OCI-LY3 (cell line): ENCODE data around the gene EYA4.

Experiments
- H2AFZ ChIP-seq: fragments of 200-600, 300-600 bp; shearing (Covaris generic); 2 replicates; pipeline ENCODE4 v1.6.0; 2014; ENCODE audit warnings: antibody characterized with exemption, low read depth, low read length
- H3K27ac ChIP-seq: fragments of 200-600, 300-600 bp; sonication (generic); 2 replicates; pipeline ENCODE4 v1.5.1; 2014; ENCODE audit warnings: mild to moderate bottlenecking, low read length, moderate library complexity, mixed read lengths
- H3K27me3 ChIP-seq: fragments of 200-600, 300-600 bp; sonication (generic); 2 replicates; pipeline ENCODE4 v1.6.1; 2014; ENCODE audit warnings: low read depth, low read length, mixed read lengths
- H3K36me3 ChIP-seq: fragments of 200-600, 300-600 bp; sonication (generic); replicated peaks from 2 replicates; pipeline ENCODE3; 2014; ENCODE audit warnings: low read depth, low read length, mixed read lengths
- H3K4me1 ChIP-seq: fragments of 300-600, 200-600 bp; sonication (generic); 2 replicates; pipeline ENCODE4 v1.6.1; 2014; ENCODE audit warnings: low read length, mixed read lengths
- H3K4me2 ChIP-seq: fragments of 200-600, 300-600 bp; sonication (generic); 2 replicates; pipeline ENCODE4 v1.6.1; 2014; ENCODE audit warnings: low read length, mixed read lengths
- H3K4me3 ChIP-seq: fragments of 300-600, 200-600 bp; sonication (generic); 2 replicates; pipeline ENCODE4 v1.5.1; 2014; ENCODE audit warnings: antibody characterized with exemption, mild to moderate bottlenecking, low read length, moderate library complexity
- H3K79me2 ChIP-seq: fragments of 300-600, 200-600 bp; shearing (Covaris generic); 2 replicates; pipeline ENCODE4 v1.6.1; 2014; ENCODE audit warnings: mild to moderate bottlenecking, low read length, mixed read lengths
- H3K9ac ChIP-seq: fragments of 300-600, 200-600 bp; shearing (Covaris generic); 2 replicates; pipeline ENCODE4 v1.6.0; 2014; ENCODE audit warnings: mild to moderate bottlenecking, low read length, moderate library complexity
- H3K9me3 ChIP-seq: fragments of 200-600, 300-600 bp; shearing (Covaris generic); 2 replicates; pipeline ENCODE4 v1.6.1; 2014; ENCODE audit warnings: low read length, mixed read lengths; ENCODE audit not compliant: insufficient read depth
- H4K20me1 ChIP-seq: fragments of 200-600, 300-600 bp; sonication (generic); 2 replicates; pipeline ENCODE4 v1.6.1; 2016; ENCODE audit warnings: low read length, mixed read lengths; ENCODE audit not compliant: insufficient read depth
- CTCF ChIP-seq: fragments of 200-600, 300-600 bp; sonication (generic); IDR thresholded peaks from 2 replicates; pipeline ENCODE4 v1.5.1; 2014; ENCODE audit warnings: antibody characterized with exemption, low read length, low read depth
- EZH2phosphoT487 ChIP-seq: fragments of 200-600 bp; shearing (Covaris generic); IDR thresholded peaks from 2 replicates; pipeline ENCODE4 v1.6.1; 2018; ENCODE audit warnings: antibody characterized with exemption, mixed run types, low read depth

EYA4 gene

DNA sequence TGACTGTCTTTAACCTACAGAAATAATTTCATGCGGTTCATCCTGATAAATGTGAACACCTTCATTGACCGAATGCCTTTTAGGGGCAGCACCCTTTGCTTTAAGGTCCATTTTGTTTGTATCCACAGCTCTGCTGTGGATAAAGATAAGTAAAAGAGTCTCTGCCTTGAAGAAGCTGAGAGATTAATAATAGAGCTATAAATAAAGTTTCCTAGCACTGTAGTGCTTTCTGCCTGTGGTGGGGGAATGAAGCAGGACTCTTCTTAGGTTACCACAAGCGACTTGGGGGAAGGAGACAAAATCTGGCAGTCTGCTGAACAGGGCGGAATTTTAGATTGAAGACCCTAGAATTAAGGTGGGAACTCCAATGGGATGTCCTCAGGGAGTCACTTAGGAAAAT is 57.6 kb downstream of the EYA4 start:
- Histone ChIP-seq H3K9me3 (no peaks in the 10 kb centered on the region), H3K79me2 (no peaks in the 10 kb centered on the region)

GRCh38 chr6:133300896-133301295 is 59.7 kb downstream of the EYA4 start:
- no peak overlapping the region for H3K4me2 ChIP-seq
- H3K4me1 ChIP-seq, result no peaks in the 10 kb centered on the region
- H2AFZ ChIP-seq, result no peak overlapping the region
- no peak overlapping the region for H3K4me3 ChIP-seq
- no peak overlapping the region for H3K9ac ChIP-seq
- H3K79me2 ChIP-seq, result no peaks in the 10 kb centered on the region
- H3K27me3 ChIP-seq, result no peaks in the 10 kb centered on the region
- TF ChIP-seq CTCF (no peak), EZH2phosphoT487 (no peak)
- no peaks in the 10 kb centered on the region for H3K9me3 ChIP-seq
- no peaks in the 10 kb centered on the region for H3K36me3 ChIP-seq
- no peak overlapping the region for H3K27ac ChIP-seq
- H4K20me1 ChIP-seq, result no peaks in the 10 kb centered on the region

More for the DNA sequence above, 57.6 kb downstream of the EYA4 start:
- H3K4me3 ChIP-seq, result no peak overlapping the region
- H3K4me1 ChIP-seq, result no peaks in the 10 kb centered on the region
- H2AFZ ChIP-seq, result no peak overlapping the region
- no peak overlapping the region for H3K9ac ChIP-seq
- H3K4me2 ChIP-seq, result no peak overlapping the region
- no peak overlapping the region for H3K27ac ChIP-seq
- TF ChIP-seq EZH2phosphoT487 (no peak), CTCF (no peak)
- H3K27me3 ChIP-seq, result no peaks in the 10 kb centered on the region
- no peaks in the 10 kb centered on the region for H4K20me1 ChIP-seq
- no peaks in the 10 kb centered on the region for H3K36me3 ChIP-seq

DNA sequence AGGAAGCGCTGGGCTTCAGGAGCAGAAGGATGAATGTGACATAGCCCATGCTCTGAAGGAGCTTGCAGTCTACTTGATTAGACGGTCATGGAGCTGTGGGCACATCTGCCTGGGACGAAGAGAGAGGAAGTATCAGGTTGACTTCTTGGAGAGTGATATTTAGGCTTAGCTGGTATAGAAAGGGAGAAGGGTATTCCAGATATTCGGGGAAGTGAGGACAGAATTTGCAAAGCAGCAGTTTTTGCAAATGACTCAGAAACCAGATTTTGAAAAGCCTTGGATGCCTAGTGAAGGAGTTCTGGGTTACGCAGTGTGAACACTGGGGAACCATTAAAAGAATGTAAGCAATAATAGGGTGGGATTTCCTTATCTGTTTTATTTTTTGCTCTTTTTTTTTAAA is 60.7 kb downstream of the EYA4 start:
- Histone ChIP-seq H3K4me3 (no peak overlapping the region), H3K79me2 (no peaks in the 10 kb centered on the region)

GRCh38 chr6:133306931-133307330 is 65.8 kb downstream of the EYA4 start:
- Histone ChIP-seq H4K20me1 (no peaks in the 10 kb centered on the region), H3K4me1 (no peaks in the 10 kb centered on the region), H3K27ac (no peak overlapping the region), H3K9ac (no peak overlapping the region), H3K79me2 (no peaks in the 10 kb centered on the region), H3K27me3 (no peaks in the 10 kb centered on the region), H3K9me3 (no peaks in the 10 kb centered on the region), H3K36me3 (no peaks in the 10 kb centered on the region), H3K4me3 (no peak overlapping the region), H2AFZ (no peak overlapping the region), H3K4me2 (no peak overlapping the region)
- TF ChIP-seq CTCF (no peak), EZH2phosphoT487 (no peak)

More for the DNA sequence above, 60.7 kb downstream of the EYA4 start:
- TF ChIP-seq EZH2phosphoT487 (no peak), CTCF (no peak)
- no peaks in the 10 kb centered on the region for H3K36me3 ChIP-seq
- H3K9me3 ChIP-seq, result no peaks in the 10 kb centered on the region
- H3K9ac ChIP-seq, result no peak overlapping the region
- no peak overlapping the region for H3K4me2 ChIP-seq
- no peak overlapping the region for H2AFZ ChIP-seq
- no peak overlapping the region for H3K27ac ChIP-seq
- H4K20me1 ChIP-seq, result no peaks in the 10 kb centered on the region
- H3K4me1 ChIP-seq, result no peaks in the 10 kb centered on the region
- no peaks in the 10 kb centered on the region for H3K27me3 ChIP-seq
